ENCODE data around the gene TWIST2.

DNA sequence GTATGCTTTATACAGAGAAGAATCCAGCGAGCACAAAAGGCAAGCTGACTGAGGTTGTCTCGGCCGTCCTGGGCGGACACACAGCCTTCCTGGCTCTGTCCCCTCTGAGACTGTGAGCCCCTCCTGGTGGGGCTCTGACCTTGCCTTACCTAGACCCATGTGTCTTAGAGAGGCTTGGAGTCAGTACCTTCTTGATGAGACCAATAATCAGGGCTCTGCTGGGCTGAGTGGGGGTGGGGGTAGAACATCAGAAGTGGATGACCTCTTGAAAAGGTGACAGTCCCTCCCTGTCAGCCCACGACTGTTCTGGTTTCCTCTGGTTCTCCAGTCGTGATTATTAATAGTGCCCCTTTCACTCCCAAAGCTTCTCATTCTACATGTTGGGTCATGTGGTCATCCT is 31.2 kb downstream of the TWIST2 start:
- TF ChIP-seq, protein P1, sequence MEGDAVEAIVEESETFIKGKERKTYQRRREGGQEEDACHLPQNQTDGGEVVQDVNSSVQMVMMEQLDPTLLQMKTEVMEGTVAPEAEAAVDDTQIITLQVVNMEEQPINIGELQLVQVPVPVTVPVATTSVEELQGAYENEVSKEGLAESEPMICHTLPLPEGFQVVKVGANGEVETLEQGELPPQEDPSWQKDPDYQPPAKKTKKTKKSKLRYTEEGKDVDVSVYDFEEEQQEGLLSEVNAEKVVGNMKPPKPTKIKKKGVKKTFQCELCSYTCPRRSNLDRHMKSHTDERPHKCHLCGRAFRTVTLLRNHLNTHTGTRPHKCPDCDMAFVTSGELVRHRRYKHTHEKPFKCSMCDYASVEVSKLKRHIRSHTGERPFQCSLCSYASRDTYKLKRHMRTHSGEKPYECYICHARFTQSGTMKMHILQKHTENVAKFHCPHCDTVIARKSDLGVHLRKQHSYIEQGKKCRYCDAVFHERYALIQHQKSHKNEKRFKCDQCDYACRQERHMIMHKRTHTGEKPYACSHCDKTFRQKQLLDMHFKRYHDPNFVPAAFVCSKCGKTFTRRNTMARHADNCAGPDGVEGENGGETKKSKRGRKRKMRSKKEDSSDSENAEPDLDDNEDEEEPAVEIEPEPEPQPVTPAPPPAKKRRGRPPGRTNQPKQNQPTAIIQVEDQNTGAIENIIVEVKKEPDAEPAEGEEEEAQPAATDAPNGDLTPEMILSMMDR (IDR thresholded peaks at IDR 0.05) = no peak
- TF ChIP-seq POLR2A (IDR thresholded peaks at IDR 0.05) (no peak), POLR2AphosphoS5 (IDR thresholded peaks at IDR 0.05) (no peak), EP300 (IDR thresholded peaks at IDR 0.05) (no peak)
